Adrenal gland (tissue), 12 donors: ENCODE data around the gene MTARC2. TPM values are rescaled to one million over a fixed set of nuclear protein-coding genes. Genes with fewer than 3 reads are reported as not detected.

ENCODE experiments used
- DNase-seq, 7 donors: peaks; one replicate each; pipeline ENCODE4 v3.0.0-alpha.2; 2019 to 2020
- H3K27ac ChIP-seq, 5 donors: fragments of 200-600 bp; sonication (generic) in 4 of 5; 1 replicate in 3 of 5; 2 replicates in 2 of 5; pipeline versions ENCODE4 v1.5.1 to v1.8.0; 2016 to 2020; ENCODE audit warnings: mild to moderate bottlenecking in 1 of 5
- H3K27me3 ChIP-seq: fragments of 200-600 bp; 2 replicates; pipeline ENCODE4 v1.8.0; 2021
- H3K36me3 ChIP-seq, 2 donors: fragments of 200-600 bp; replicated peaks in 1 of 2; 1 replicate in 1 of 2; 2 replicates in 1 of 2; pipeline versions ENCODE4 v1.5.1 to v1.8.0; 2018 to 2022
- H3K4me1 ChIP-seq, 2 donors: fragments of 200-600 bp; replicated peaks in 1 of 2; 1 replicate in 1 of 2; 2 replicates in 1 of 2; pipeline versions ENCODE4 v1.5.1 to v1.8.0; 2018 to 2021
- H3K4me3 ChIP-seq, 4 donors: fragments of 200-600 bp; sonication (generic) in 3 of 4; one replicate each; pipeline ENCODE4 v1.5.1; 2016 to 2018
- H3K9me3 ChIP-seq, 3 donors: fragments of 200-600 bp; sonication (generic) in 1 of 3; replicated peaks in 1 of 3; 1 replicate in 2 of 3; 2 replicates in 1 of 3; pipeline versions ENCODE4 v1.5.1 to v1.8.0; 2016 to 2021
- CTCF ChIP-seq, 6 experiments: fragments of 450-650 bp in 4 of 6; fragments of 200-600 bp in 2 of 6; sonication (generic) in 1 of 6; IDR thresholded peaks; 1 replicate in 5 of 6; 2 replicates in 1 of 6; pipeline versions ENCODE4 v1.5.1 to v1.8.0; 2016 to 2021; ENCODE audit warnings: antibody characterized with exemption in 6 of 6, mild to moderate bottlenecking in 2 of 6, moderate library complexity in 1 of 6
- POLR2A ChIP-seq, 2 donors: fragments of 450-650 bp; IDR thresholded peaks; one replicate each; pipeline ENCODE4 v1.6.1; 2017; ENCODE audit warnings: antibody characterized with exemption in 2 of 2, mild to moderate bottlenecking in 2 of 2, moderate library complexity in 1 of 2
- WGBS, 4 donors: extraction: QIAGEN DNeasy Blood & Tissue Kit in 2 of 4; methylation state at CpG; one replicate each; pipeline versions ENCODE4 v1.1.5 to v1.1.7; 2013 to 2017; 5-methylcytosine and 5-hydroxymethylcytosine counted together
- intact Hi-C, 2 donors: fragments of 100-400 bp; cut with DNase I; formaldehyde crosslinking; loops; one replicate each; pipeline versions ENCODE4 v1.14.1 to v1.15.0; 2022 to 2023
- polyA plus RNA-seq, 3 donors: library from polyadenylated mRNA; stranded (reverse); fragments of 200-250 nt in 2 of 3; fragments of 350-450 nt in 1 of 3; fragmentation: Illumina TruSeq in 1 of 3; extraction: RNeasy Lipid Tissue Mini Kit (QIAGEN cat#74804) in 1 of 3; gene quantifications; one replicate each; pipeline ENCODE4 v1.2.3, GENCODE V29; 2013 to 2014
- total RNA-seq, 9 donors: library from RNA; depleted of rRNA in 4 of 9; stranded (reverse); fragments of >200 nt in 4 of 9; fragments of 120-200 nt in 1 of 9; fragmentation: NEBNext Ultra II Directional in 1 of 9; extraction: Animal tissue kit (Norgen Biotek cat#: 25700) in 1 of 9; gene quantifications; one replicate each; pipeline versions ENCODE4 v1.1.0 to v1.2.4, GENCODE V29; 2013 to 2023
- donor health status: healthy with polysubstance abuse.
- donor health status: Bipolar disorder and iron deficiency.
- donor health status: DM: yes; HTN: yes; CAD: no.
- donor health status: DM: no; HTN: no; CAD: no.
- donor health status: DM: no; HTN: no; CAD: no.
- donor health status: DM: yes; HTN: yes; CAD: no.

Gene MTARC2
- total and polyA plus RNA-seq, 12 donors: 13.7 to 48.6 (median 29.8) TPM

DNA sequence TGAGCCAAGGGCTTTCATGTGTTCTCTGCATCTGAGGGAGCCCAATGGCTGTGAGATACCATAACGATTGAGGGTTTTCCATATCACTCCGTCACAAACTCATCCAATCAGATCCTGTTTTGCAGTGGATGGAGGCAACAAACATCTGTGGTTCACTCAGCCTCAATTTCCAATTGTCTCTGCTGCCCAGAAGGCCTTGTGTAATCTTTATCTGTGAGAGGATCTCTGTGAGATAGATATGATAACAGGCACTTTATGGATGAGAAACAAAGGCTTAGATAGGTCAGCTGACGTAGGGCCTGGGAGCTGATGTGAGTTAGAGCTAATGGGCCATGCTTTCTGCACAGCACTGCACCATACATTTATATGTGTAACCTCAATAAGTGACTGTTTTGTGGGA is 35.3 kb downstream of the MTARC2 start:
- peak in 1 of 7 donors; percentile 39 for DNase-seq
- intact Hi-C loops: no loop called here
- H3K4me1 ChIP-seq: peaks cover 0 to 24% of the 10 kb centered on the region in 2 donors
- no peaks in the 10 kb centered on the region for H3K27me3 ChIP-seq
- H3K36me3 ChIP-seq: no peaks in the 10 kb centered on the region
- WGBS, 4 donors: 78 to 80% (median 79%) methylated on average over 3 of the region's 3 CpGs
- H3K4me3 ChIP-seq: no peak overlapping the region
- no peak overlapping the region for H3K27ac ChIP-seq
- no peaks in the 10 kb centered on the region for H3K9me3 ChIP-seq
- no peak for TF ChIP-seq CTCF (IDR thresholded peaks at IDR 0.05)
- no peak for TF ChIP-seq POLR2A (IDR thresholded peaks at IDR 0.05)

- intact Hi-C loops: no loop called here
- H3K27ac ChIP-seq: no peak overlapping the region
- no peak for DNase-seq
- TF ChIP-seq POLR2A (IDR thresholded peaks at IDR 0.05) (no peak), CTCF (IDR thresholded peaks at IDR 0.05) (no peak)
- peaks cover 0 to 24% of the 10 kb centered on the region in 2 donors for H3K4me1 ChIP-seq
- no peaks in the 10 kb centered on the region for H3K36me3 ChIP-seq
- WGBS, 4 donors: 95 to 98% (median 97%) methylated on average over 4 of the region's 4 CpGs
- no peaks in the 10 kb centered on the region for H3K27me3 ChIP-seq
- H3K9me3 ChIP-seq: no peaks in the 10 kb centered on the region
- no peak overlapping the region for H3K4me3 ChIP-seq
Measured at GRCh38 chr1:220784751-220785150, 36.6 kb downstream of the MTARC2 start.

- Histone ChIP-seq H3K4me3 (no peak overlapping the region), H3K4me1 (peaks cover 0 to 24% of the 10 kb centered on the region in 2 donors), H3K27ac (peak overlapping the region in 2 of 5 donors; percentile 49 to 72), H3K27me3 (no peaks in the 10 kb centered on the region), H3K9me3 (no peaks in the 10 kb centered on the region), H3K36me3 (no peaks in the 10 kb centered on the region)
- intact Hi-C loops: no loop called here
- WGBS, 4 donors: 78 to 87% (median 84%) methylated on average over 9 to 11 of the region's 11 CpGs
- DNase-seq: no peak
- TF ChIP-seq CTCF (IDR thresholded peaks at IDR 0.05) (no peak), POLR2A (IDR thresholded peaks at IDR 0.05) (no peak)
Measured at GRCh38 chr1:220785166-220786056, 37.3 kb downstream of the MTARC2 start.

- H3K4me1 ChIP-seq: peaks cover 0 to 24% of the 10 kb centered on the region in 2 donors
- TF ChIP-seq POLR2A (IDR thresholded peaks at IDR 0.05) (no peak), CTCF (IDR thresholded peaks at IDR 0.05) (no peak)
- DNase-seq: peak in 3 of 7 donors; percentile 41 to 49 (median 49)
Measured at GRCh38 chr1:220786057-220786336, 37.9 kb downstream of the MTARC2 start.

More at GRCh38 chr1:220786057-220786336, 37.9 kb downstream of the MTARC2 start:
- intact Hi-C loops: no loop called here
- 18 to 57% (median 20%) methylated on average over 3 to 13 of the region's 13 CpGs for WGBS, 4 donors
- Histone ChIP-seq H3K4me3 (peak overlapping the region in 2 of 4 donors; percentile 39 to 66), H3K27me3 (no peaks in the 10 kb centered on the region), H3K36me3 (no peaks in the 10 kb centered on the region), H3K27ac (peak overlapping the region in 4 of 5 donors; percentile 10 to 72 (median 40)), H3K9me3 (no peaks in the 10 kb centered on the region)
